Progenitor cell of endocrine pancreas (in vitro differentiated cells): ENCODE results near the gene CASP8AP2. TPM values are rescaled to one million over a fixed set of nuclear protein-coding genes. Genes with fewer than 3 reads are reported as not detected.
"Not testable (repeated sequence)": the region's sequence is repeated elsewhere in the genome, so short reads cannot be mapped to it uniquely, and the experiment has no call there.

ENCODE experiments used
- DNase-seq: peaks from one replicate; pipeline ENCODE4 v3.0.0; 2021; ENCODE audit warnings: low spot score; ENCODE audit not compliant: unreplicated experiment
- H3K27ac Mint-ChIP-seq: 2 replicates; pipeline ENCODE4 v1.8.0; 2021; ENCODE audit warnings: mild to moderate bottlenecking, moderate library complexity, mixed read lengths
- H3K27me3 Mint-ChIP-seq: 2 replicates; pipeline ENCODE4 v1.8.0; 2021; ENCODE audit warnings: mixed read lengths
- H3K36me3 Mint-ChIP-seq: 2 replicates; pipeline ENCODE4 v1.8.0; 2022; ENCODE audit warnings: mixed read lengths; ENCODE audit not compliant: insufficient read depth
- H3K4me1 Mint-ChIP-seq: 2 replicates; pipeline ENCODE4 v1.8.0; 2021; ENCODE audit warnings: low read depth, mixed read lengths
- H3K4me3 Mint-ChIP-seq: 2 replicates; pipeline ENCODE4 v1.8.0; 2021; ENCODE audit warnings: low read depth, mild to moderate bottlenecking, moderate library complexity, mixed read lengths
- H3K9me3 Mint-ChIP-seq: 2 replicates; pipeline ENCODE4 v1.8.0; 2021; ENCODE audit warnings: low read depth, mixed read lengths
- total RNA-seq: library from RNA; stranded (reverse); gene quantifications from 2 replicates; pipeline ENCODE4 v1.2.1, GENCODE V29; 2021
- TF ChIP-seq, protein P1 (sequence below): fragments of 200-600 bp; sonication (generic); IDR thresholded peaks from one replicate; pipeline ENCODE4 v1.5.0; 2021; ENCODE audit warnings: antibody characterized with exemption, mild to moderate bottlenecking; ENCODE audit not compliant: unreplicated experiment

CASP8AP2 gene
- total RNA-seq, 1 donor from 2014 or later: 31.9 TPM

DNA sequence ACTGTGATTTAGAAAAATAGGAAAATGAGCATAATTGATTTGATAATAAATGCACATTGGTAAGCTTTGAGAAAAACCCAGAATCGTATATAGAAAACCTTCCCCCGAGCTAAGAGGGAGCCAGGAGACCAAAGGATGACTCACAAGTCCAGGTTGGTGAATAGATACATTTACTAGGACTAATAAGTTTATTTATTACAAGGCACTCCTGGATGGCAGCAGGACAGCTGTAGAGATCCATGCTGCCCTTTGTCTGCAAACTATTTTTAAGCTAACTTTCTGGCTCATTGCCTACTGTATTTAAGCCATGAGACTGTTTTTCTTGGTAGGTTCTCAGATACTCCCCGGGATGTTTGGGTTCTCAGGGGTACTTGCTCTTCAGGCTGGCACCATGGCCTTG lies 13.4 kb downstream of the CASP8AP2 start:
- H3K36me3 Mint-ChIP-seq: peaks cover 8% of the 10 kb centered on the region
- no peak for DNase-seq
- no peaks in the 10 kb centered on the region for H3K27me3 Mint-ChIP-seq
- H3K9me3 Mint-ChIP-seq: no peaks in the 10 kb centered on the region
- peaks cover 8% of the 10 kb centered on the region for H3K4me1 Mint-ChIP-seq
- no peak overlapping the region for H3K27ac Mint-ChIP-seq
- no peak overlapping the region for H3K4me3 Mint-ChIP-seq
- TF ChIP-seq, protein P1, sequence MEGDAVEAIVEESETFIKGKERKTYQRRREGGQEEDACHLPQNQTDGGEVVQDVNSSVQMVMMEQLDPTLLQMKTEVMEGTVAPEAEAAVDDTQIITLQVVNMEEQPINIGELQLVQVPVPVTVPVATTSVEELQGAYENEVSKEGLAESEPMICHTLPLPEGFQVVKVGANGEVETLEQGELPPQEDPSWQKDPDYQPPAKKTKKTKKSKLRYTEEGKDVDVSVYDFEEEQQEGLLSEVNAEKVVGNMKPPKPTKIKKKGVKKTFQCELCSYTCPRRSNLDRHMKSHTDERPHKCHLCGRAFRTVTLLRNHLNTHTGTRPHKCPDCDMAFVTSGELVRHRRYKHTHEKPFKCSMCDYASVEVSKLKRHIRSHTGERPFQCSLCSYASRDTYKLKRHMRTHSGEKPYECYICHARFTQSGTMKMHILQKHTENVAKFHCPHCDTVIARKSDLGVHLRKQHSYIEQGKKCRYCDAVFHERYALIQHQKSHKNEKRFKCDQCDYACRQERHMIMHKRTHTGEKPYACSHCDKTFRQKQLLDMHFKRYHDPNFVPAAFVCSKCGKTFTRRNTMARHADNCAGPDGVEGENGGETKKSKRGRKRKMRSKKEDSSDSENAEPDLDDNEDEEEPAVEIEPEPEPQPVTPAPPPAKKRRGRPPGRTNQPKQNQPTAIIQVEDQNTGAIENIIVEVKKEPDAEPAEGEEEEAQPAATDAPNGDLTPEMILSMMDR: no peak

DNA sequence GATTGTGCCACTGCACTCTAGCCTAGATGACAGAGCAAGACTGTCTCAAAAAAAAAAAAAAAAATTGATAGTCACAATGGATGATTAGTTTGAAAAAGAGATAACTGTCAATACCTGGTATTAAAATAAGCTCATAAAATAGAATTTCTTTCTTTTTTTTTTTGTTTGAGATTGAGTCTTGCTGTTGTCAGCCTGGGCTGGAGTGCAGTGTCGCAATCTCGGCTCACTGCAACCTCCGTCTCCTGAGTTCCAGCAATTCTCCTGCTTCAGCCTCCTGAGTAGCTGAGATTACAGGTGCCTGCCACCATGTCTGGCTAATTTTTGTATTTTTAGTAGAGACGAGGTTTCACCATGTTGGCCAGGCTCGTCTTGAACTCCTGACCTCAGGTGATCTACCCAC lies 17.8 kb downstream of the CASP8AP2 start:
- not testable (repeated sequence) for H3K9me3 Mint-ChIP-seq, H3K4me1 Mint-ChIP-seq, H3K36me3 Mint-ChIP-seq, H3K27me3 Mint-ChIP-seq, H3K27ac Mint-ChIP-seq, H3K4me3 Mint-ChIP-seq, DNase-seq

DNA sequence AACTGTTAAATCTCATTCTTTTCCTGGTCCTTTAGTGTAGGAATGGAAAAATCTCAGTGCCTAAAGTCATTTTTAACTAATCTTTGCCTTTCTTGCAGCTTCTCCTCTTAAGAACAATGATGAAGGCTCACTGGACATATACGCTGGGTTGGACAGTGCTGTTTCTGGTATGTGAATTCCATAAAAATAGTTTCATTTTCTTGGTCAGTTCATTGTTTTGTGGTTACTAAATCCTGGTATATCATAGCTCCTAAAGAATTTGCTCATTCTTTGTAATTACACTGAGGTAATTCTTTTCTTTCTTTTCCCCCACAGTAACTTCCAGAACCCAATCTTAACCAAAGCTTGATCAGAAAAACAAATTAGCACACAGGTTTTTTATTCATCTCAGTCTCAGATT lies 23.4 kb downstream of the CASP8AP2 start:
- Mint-ChIP-seq H3K4me3 (no peak overlapping the region), H3K9me3 (no peaks in the 10 kb centered on the region), H3K27ac (no peak overlapping the region), H3K36me3 (peaks cover 21% of the 10 kb centered on the region), H3K4me1 (no peaks in the 10 kb centered on the region), H3K27me3 (no peaks in the 10 kb centered on the region)
- TF ChIP-seq, protein P1: no peak
- DNase-seq: no peak

DNA sequence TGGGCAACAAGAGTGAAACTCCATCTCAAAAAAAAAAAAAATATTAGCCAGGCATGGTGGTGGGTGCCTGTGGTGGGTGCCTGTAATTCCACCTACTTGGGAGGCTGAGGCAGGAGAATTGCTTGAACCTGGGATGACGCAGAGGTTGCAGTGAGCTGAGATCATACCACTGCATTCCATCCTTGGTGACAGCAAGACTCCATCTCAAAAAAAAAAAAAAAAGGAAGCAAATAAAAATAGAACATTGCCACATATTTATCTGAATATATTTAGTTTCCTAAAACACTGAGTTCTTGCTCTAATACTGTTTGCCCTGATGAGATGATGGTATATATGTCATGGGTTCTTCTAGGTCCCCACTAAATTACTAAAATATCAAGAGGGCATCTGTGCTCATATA lies 28.4 kb downstream of the CASP8AP2 start:
- H3K36me3 Mint-ChIP-seq: peaks cover 45% of the 10 kb centered on the region
- no peak overlapping the region for H3K4me3 Mint-ChIP-seq
- TF ChIP-seq, protein P1: no peak
- H3K27ac Mint-ChIP-seq: no peak overlapping the region
- peaks cover 3% of the 10 kb centered on the region for H3K9me3 Mint-ChIP-seq
- no peaks in the 10 kb centered on the region for H3K4me1 Mint-ChIP-seq
- no peak for DNase-seq
- H3K27me3 Mint-ChIP-seq: no peaks in the 10 kb centered on the region

DNA sequence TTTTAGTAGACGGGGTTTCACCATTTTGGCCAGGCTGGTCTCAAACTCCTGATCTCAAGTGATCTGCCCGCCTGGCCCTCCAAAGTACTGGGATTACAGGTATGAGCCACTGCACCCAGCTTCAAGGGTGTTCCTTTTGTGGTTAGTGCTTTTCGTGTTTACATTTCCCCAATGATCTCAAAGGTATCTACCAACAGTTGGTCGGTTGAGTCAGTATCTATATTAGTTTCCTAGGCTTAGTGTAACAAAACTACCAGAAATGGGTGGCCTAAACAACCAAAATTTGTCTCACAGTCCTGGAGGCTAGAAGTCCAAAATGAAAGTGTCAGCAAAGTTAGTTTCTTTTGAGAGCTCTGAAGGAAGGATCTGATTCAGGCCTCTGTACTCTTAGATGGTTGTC lies 30.1 kb downstream of the CASP8AP2 start:
- Mint-ChIP-seq H3K36me3 (peaks cover 50% of the 10 kb centered on the region), H3K4me3 (no peak overlapping the region), H3K27me3 (no peaks in the 10 kb centered on the region), H3K27ac (no peak overlapping the region), H3K9me3 (peaks cover 3% of the 10 kb centered on the region), H3K4me1 (no peaks in the 10 kb centered on the region)
- DNase-seq: no peak
- TF ChIP-seq, protein P1: no peak

DNA sequence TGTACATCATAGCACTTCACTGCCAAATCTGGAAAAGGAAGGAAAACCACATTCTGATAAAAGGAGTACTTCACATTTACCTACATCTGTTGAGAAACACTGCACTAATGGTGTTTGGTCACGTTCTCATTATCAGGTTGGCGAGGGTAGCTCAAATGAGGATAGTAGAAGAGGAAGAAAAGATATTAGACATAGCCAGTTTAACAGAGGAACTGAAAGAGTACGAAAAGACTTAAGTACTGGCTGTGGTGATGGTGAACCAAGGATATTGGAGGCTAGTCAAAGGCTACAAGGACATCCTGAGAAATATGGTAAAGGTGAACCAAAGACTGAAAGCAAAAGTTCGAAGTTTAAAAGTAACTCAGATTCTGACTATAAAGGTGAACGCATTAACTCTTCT lies 32.6 kb downstream of the CASP8AP2 start:
- Mint-ChIP-seq H3K4me1 (no peaks in the 10 kb centered on the region), H3K27me3 (no peaks in the 10 kb centered on the region), H3K36me3 (peaks cover 54% of the 10 kb centered on the region), H3K27ac (no peak overlapping the region), H3K9me3 (peaks cover 7% of the 10 kb centered on the region), H3K4me3 (no peak overlapping the region)
- no peak for DNase-seq
- TF ChIP-seq, protein P1: no peak
